Colonic mucosa (tissue), 4 donors: ENCODE results near the gene ADH1B. TPM values are rescaled to one million over a fixed set of nuclear protein-coding genes. Genes with fewer than 3 reads are reported as not detected.
"Not testable (repeated sequence)": the region's sequence is repeated elsewhere in the genome, so short reads cannot be mapped to it uniquely, and the experiment has no call there.

Experiments
- DNase-seq: peaks from one replicate; pipeline ENCODE4 v3.0.0-alpha.2; 2020
- H3K27ac ChIP-seq: fragments of 200-600 bp; one replicate; pipeline ENCODE4 v1.8.0; 2021
- H3K27me3 ChIP-seq: fragments of 200-600 bp; one replicate; pipeline ENCODE4 v1.8.0; 2021
- H3K36me3 ChIP-seq: fragments of 200-600 bp; one replicate; pipeline ENCODE4 v1.8.0; 2021
- H3K4me1 ChIP-seq: fragments of 200-600 bp; one replicate; pipeline ENCODE4 v1.8.0; 2021; ENCODE audit warnings: mild to moderate bottlenecking
- H3K4me3 ChIP-seq: fragments of 200-600 bp; one replicate; pipeline ENCODE4 v1.8.0; 2021
- H3K9ac ChIP-seq, 2 donors: one replicate each; pipeline ENCODE4 v1.7.0; 2013; ENCODE audit warnings: control low read depth in 2 of 2, low read depth in 2 of 2, low read length in 2 of 2
- H3K9me3 ChIP-seq: fragments of 200-600 bp; one replicate; pipeline ENCODE4 v1.8.0; 2021
- CTCF ChIP-seq: fragments of 200-600 bp; IDR thresholded peaks from one replicate; pipeline ENCODE4 v1.8.0; 2022; ENCODE audit warnings: antibody characterized with exemption, mild to moderate bottlenecking
- intact Hi-C: fragments of 100-400 bp; cut with DNase I; formaldehyde crosslinking; loops from one replicate; pipeline ENCODE4 v1.14.1; 2022
- total RNA-seq, 2 donors: library from RNA; stranded (reverse); fragmentation: NEBNext Ultra II Directional in 1 of 2; extraction: Animal tissue kit (Norgen Biotek cat#: 25700) in 1 of 2; gene quantifications; one replicate each; pipeline ENCODE4 v1.2.1, GENCODE V29; 2021
- donor health status: healthy.
- donor health status: DM: no; HTN: no; CAD: no.
- donor health status: DM: no; HTN: no; CAD: no.

The ADH1B gene
- 10 to 100 TPM; 46.1 to 62.3 TPM for total RNA-seq

GRCh38 chr4:99321241-99322191 is at the start of gene ADH1B:
Gene ADH1B, minus strand, starts transcription at chr4:99321401. Its CDS starts 70 bp downstream, at chr4:99321331.
- no peak for TF ChIP-seq CTCF
- no peak within 1 kb of the TSS for H3K4me3 ChIP-seq
- DNase-seq = no peak
- H3K27me3 ChIP-seq = no peaks in the 10 kb centered on the region
- no peaks in the 10 kb centered on the region for H3K9me3 ChIP-seq
- H3K9ac ChIP-seq = no peak within 1 kb of the TSS
- H3K4me1 ChIP-seq = no peaks in the 10 kb centered on the region
- H3K27ac ChIP-seq = no peak within 1 kb of the TSS
- H3K36me3 ChIP-seq = no peaks in the 10 kb centered on the region
- intact Hi-C loops = no loop called here

- H3K4me3 ChIP-seq, H3K27ac ChIP-seq, H3K9ac ChIP-seq, DNase-seq, H3K36me3 ChIP-seq, H3K9me3 ChIP-seq, H3K27me3 ChIP-seq, intact Hi-C loops, H3K4me1 ChIP-seq: not testable (repeated sequence)
These were observed 46.6 kb upstream of the ADH1B start for GRCh38 chr4:99367817-99368216.

GRCh38 chr4:99366491-99366890 is 45.3 kb upstream of the ADH1B start:
- DNase-seq = no peak
- Histone ChIP-seq H3K4me3 (no peak overlapping the region), H3K9ac (no peak overlapping the region), H3K4me1 (no peaks in the 10 kb centered on the region), H3K27me3 (no peaks in the 10 kb centered on the region), H3K9me3 (no peaks in the 10 kb centered on the region), H3K36me3 (no peaks in the 10 kb centered on the region), H3K27ac (no peak overlapping the region)
- TF ChIP-seq CTCF = no peak
- intact Hi-C loops = no loop called here

- Histone ChIP-seq H3K27me3 (no peaks in the 10 kb centered on the region), H3K27ac (no peak overlapping the region), H3K36me3 (no peaks in the 10 kb centered on the region), H3K9me3 (no peaks in the 10 kb centered on the region), H3K4me1 (no peaks in the 10 kb centered on the region), H3K9ac (no peak overlapping the region), H3K4me3 (no peak overlapping the region)
- no peak for DNase-seq
- TF ChIP-seq CTCF = no peak
- intact Hi-C loops = no loop called here
These were observed 41.6 kb upstream of the ADH1B start for GRCh38 chr4:99362768-99363167.

- intact Hi-C loops = no loop called here
- no peak for DNase-seq
- Histone ChIP-seq H3K4me3 (no peak overlapping the region), H3K36me3 (no peaks in the 10 kb centered on the region), H3K4me1 (no peaks in the 10 kb centered on the region), H3K27ac (no peak overlapping the region), H3K27me3 (no peaks in the 10 kb centered on the region), H3K9ac (no peak overlapping the region), H3K9me3 (no peaks in the 10 kb centered on the region)
- no peak for TF ChIP-seq CTCF
These were observed 40.7 kb upstream of the ADH1B start for GRCh38 chr4:99361899-99362275.

GRCh38 chr4:99361268-99361898 is 40.2 kb upstream of the ADH1B start:
- DNase-seq = no peak
- intact Hi-C loops = no loop called here
- H3K9ac ChIP-seq = no peak overlapping the region
- H3K4me3 ChIP-seq = no peak overlapping the region
- H3K9me3 ChIP-seq = no peaks in the 10 kb centered on the region
- no peak for TF ChIP-seq CTCF
- no peaks in the 10 kb centered on the region for H3K4me1 ChIP-seq
- H3K27ac ChIP-seq = no peak overlapping the region
- no peaks in the 10 kb centered on the region for H3K36me3 ChIP-seq
- H3K27me3 ChIP-seq = no peaks in the 10 kb centered on the region
